ENCODE data around the gene ADORA3. TPM values are rescaled to one million over a fixed set of nuclear protein-coding genes. Genes with fewer than 3 reads are reported as not detected.

The ADORA3 gene
- total and polyA plus RNA-seq, 2 donors (not counting 3 experiments of a cell fraction or from before 2014, with no cell fraction given): 0.31 TPM; not detected in 1

DNA sequence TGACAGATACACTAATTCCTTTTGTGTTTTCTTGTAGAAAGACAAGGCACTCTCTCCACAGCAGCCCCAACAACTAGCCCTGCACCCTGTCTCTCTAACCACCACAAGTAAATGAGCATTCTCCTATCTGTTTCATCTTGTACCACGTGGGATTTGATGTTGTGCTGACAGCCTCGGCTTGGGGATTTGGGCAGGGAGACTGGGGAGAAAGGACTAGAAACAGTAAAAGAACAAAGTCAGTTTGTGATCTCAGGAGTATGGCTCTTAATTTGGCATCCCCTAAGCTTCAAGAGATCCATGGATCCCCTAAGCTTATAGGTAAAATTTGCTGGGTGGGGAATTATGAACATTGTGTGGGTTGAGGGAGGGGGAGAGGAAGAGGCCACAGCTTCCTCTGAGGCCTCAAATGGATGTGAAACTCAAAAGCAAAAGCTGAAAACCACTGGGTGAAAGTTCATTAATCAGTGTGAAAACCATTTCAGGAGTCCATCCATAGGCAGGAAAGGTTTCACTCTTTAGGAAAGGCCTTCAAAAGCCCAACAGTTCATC, 26.6 kb downstream of the ADORA3 start:
- CTCF ChIA-PET: interaction anchor here (4.1 kb wide), 1 partner anchor 31 kb away, joined by 15 read pairs; no protein-coding TSS in a partner anchor
- intact Hi-C loops (cut with micrococcal nuclease): no loop called here
- BruUV-seq (replicated peaks): no TSS peak
- DNase-seq (ENCODE audit: low read depth, low spot score) (no peak), FAIRE-seq (no peak)
- no peak overlapping the region for H3K9ac ChIP-seq (replicated peaks; ENCODE audit: extremely low read depth, insufficient read depth, low read length)
- no peak overlapping the region for H3K4me2 ChIP-seq (ENCODE audit: insufficient read depth, low read length)
- no peak overlapping the region for H3K4me3 ChIP-seq (replicated peaks in 1 of 3; ENCODE audit: insufficient read depth in 1 of 3, low read depth in 1 of 3, low read length in 3 of 3)
- H4K20me1 ChIP-seq (replicated peaks; ENCODE audit: control insufficient read depth, extremely low read depth, insufficient read depth, low read length): no peaks in the 10 kb centered on the region
- H3K36me3 ChIP-seq (ENCODE audit: control insufficient read depth in 2 of 2, extremely low read depth in 1 of 2, insufficient read depth in 2 of 2, low read length in 2 of 2): no peaks in the 10 kb centered on the region
- H3K4me1 ChIP-seq (ENCODE audit: control insufficient read depth, extremely low read depth, insufficient read depth, low read length): peaks cover 13% of the 10 kb centered on the region
- no peaks in the 10 kb centered on the region for H3K79me2 ChIP-seq (ENCODE audit: control insufficient read depth, insufficient read depth, low read length)
- H3K9me3 ChIP-seq (replicated peaks; ENCODE audit: control insufficient read depth, insufficient read depth, low read length): no peaks in the 10 kb centered on the region
- no peak for TF ChIP-seq GATA2 (IDR thresholded peaks at IDR 0.05; ENCODE audit: insufficient read depth, insufficient read length, low read depth, low read length)
- no peak for TF ChIP-seq FOS (IDR thresholded peaks at IDR 0.05; ENCODE audit: borderline replicate concordance, insufficient read depth, low read length)
- no peak for TF ChIP-seq JUN (IDR thresholded peaks at IDR 0.05; ENCODE audit: borderline replicate concordance, insufficient read depth, insufficient read length, low read depth)
- TF ChIP-seq MYC (IDR thresholded peaks at IDR 0.05; ENCODE audit: low read depth, low read length): no peak
- no peaks in the 10 kb centered on the region for H3K27me3 ChIP-seq (ENCODE audit: control insufficient read depth in 2 of 2, insufficient read depth in 2 of 2, low read length in 2 of 2)
- no peaks in the 10 kb centered on the region for H3K9me1 ChIP-seq (replicated peaks; ENCODE audit: control insufficient read depth, extremely low read depth, insufficient read depth, low read length)
- no peak overlapping the region for H2AFZ ChIP-seq (ENCODE audit: low read depth, low read length)
- POLR2A ChIA-PET: no interaction called here
- no peak overlapping the region for H3K27ac ChIP-seq (ENCODE audit: insufficient read depth, low read depth, low read length)
- dilution Hi-C loops (cut with MboI; ENCODE audit: extremely low pct_ligation_motif_present, low sequenced_read_pairs): no loop called here

DNA sequence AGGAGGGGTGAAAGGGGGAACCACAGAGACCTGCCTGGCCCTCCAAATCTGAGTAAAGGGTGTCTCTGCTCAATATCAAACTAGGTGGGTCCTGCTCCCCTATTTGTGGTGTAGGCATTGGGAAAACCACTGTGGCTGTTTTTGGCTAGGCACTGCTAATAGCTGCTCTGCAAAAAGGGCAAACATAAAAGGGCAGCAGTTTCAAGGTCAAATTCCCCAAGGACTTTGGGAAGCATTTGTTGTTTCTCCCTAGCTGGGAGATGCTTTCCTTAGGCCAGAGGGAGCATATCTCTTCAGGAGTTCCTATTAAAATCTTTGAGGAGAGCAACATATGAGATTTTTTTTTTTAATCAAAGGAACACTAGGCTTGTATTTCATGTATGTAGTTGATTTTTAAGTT, 27.2 kb downstream of the ADORA3 start:
- FAIRE-seq (no peak), DNase-seq (ENCODE audit: low read depth, low spot score) (no peak)
- Histone ChIP-seq H4K20me1 (replicated peaks; ENCODE audit: control insufficient read depth, extremely low read depth, insufficient read depth, low read length) (no peaks in the 10 kb centered on the region), H3K79me2 (ENCODE audit: control insufficient read depth, insufficient read depth, low read length) (no peaks in the 10 kb centered on the region), H3K4me1 (ENCODE audit: control insufficient read depth, extremely low read depth, insufficient read depth, low read length) (peaks cover 13% of the 10 kb centered on the region), H3K4me2 (ENCODE audit: insufficient read depth, low read length) (no peak overlapping the region), H3K27ac (ENCODE audit: insufficient read depth, low read depth, low read length) (no peak overlapping the region), H3K4me3 (replicated peaks in 1 of 3; ENCODE audit: insufficient read depth in 1 of 3, low read depth in 1 of 3, low read length in 3 of 3) (no peak overlapping the region), H3K9ac (replicated peaks; ENCODE audit: extremely low read depth, insufficient read depth, low read length) (no peak overlapping the region), H3K36me3 (ENCODE audit: control insufficient read depth in 2 of 2, extremely low read depth in 1 of 2, insufficient read depth in 2 of 2, low read length in 2 of 2) (no peaks in the 10 kb centered on the region), H2AFZ (ENCODE audit: low read depth, low read length) (no peak overlapping the region), H3K27me3 (ENCODE audit: control insufficient read depth in 2 of 2, insufficient read depth in 2 of 2, low read length in 2 of 2) (no peaks in the 10 kb centered on the region), H3K9me1 (replicated peaks; ENCODE audit: control insufficient read depth, extremely low read depth, insufficient read depth, low read length) (no peaks in the 10 kb centered on the region), H3K9me3 (replicated peaks; ENCODE audit: control insufficient read depth, insufficient read depth, low read length) (no peaks in the 10 kb centered on the region)
- CTCF ChIA-PET: interaction anchor here (4.1 kb wide), 1 partner anchor 32 kb away, joined by 15 read pairs; no protein-coding TSS in a partner anchor
- dilution Hi-C loops (cut with MboI; ENCODE audit: extremely low pct_ligation_motif_present, low sequenced_read_pairs): no loop called here
- POLR2A ChIA-PET: no interaction called here
- intact Hi-C loops (cut with micrococcal nuclease): no loop called here
- no TSS peak for BruUV-seq (replicated peaks)
- no peak for TF ChIP-seq GATA2 (IDR thresholded peaks at IDR 0.05; ENCODE audit: insufficient read depth, insufficient read length, low read depth, low read length)
- no peak for TF ChIP-seq FOS (IDR thresholded peaks at IDR 0.05; ENCODE audit: borderline replicate concordance, insufficient read depth, low read length)
- TF ChIP-seq POLR2AphosphoS5 (IDR thresholded peaks at IDR 0.05; ENCODE audit: insufficient read depth, low read depth, low read length): no peak
- TF ChIP-seq, protein P1, sequence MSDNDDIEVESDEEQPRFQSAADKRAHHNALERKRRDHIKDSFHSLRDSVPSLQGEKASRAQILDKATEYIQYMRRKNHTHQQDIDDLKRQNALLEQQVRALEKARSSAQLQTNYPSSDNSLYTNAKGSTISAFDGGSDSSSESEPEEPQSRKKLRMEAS (IDR thresholded peaks at IDR 0.05; ENCODE audit: insufficient read depth, insufficient read length): no peak
- no peak for TF ChIP-seq JUN (IDR thresholded peaks at IDR 0.05; ENCODE audit: borderline replicate concordance, insufficient read depth, insufficient read length, low read depth)
- TF ChIP-seq MYC (IDR thresholded peaks at IDR 0.05; ENCODE audit: low read depth, low read length): no peak
- TF ChIP-seq EZH2 (IDR thresholded peaks at IDR 0.05; ENCODE audit: borderline replicate concordance, low read depth, low read length, severe bottlenecking): no peak
- TF ChIP-seq, protein P2, sequence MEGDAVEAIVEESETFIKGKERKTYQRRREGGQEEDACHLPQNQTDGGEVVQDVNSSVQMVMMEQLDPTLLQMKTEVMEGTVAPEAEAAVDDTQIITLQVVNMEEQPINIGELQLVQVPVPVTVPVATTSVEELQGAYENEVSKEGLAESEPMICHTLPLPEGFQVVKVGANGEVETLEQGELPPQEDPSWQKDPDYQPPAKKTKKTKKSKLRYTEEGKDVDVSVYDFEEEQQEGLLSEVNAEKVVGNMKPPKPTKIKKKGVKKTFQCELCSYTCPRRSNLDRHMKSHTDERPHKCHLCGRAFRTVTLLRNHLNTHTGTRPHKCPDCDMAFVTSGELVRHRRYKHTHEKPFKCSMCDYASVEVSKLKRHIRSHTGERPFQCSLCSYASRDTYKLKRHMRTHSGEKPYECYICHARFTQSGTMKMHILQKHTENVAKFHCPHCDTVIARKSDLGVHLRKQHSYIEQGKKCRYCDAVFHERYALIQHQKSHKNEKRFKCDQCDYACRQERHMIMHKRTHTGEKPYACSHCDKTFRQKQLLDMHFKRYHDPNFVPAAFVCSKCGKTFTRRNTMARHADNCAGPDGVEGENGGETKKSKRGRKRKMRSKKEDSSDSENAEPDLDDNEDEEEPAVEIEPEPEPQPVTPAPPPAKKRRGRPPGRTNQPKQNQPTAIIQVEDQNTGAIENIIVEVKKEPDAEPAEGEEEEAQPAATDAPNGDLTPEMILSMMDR (IDR thresholded peaks at IDR 0.05; ENCODE audit: extremely low read depth in 1 of 2, insufficient read depth in 1 of 2, low read depth in 1 of 2, low read length in 2 of 2): no peak
- no peak for TF ChIP-seq POLR2A (IDR thresholded peaks at IDR 0.05; ENCODE audit: low read depth, low read length)
